ENCODE results near the gene ANHX.

The ANHX gene

DNA sequence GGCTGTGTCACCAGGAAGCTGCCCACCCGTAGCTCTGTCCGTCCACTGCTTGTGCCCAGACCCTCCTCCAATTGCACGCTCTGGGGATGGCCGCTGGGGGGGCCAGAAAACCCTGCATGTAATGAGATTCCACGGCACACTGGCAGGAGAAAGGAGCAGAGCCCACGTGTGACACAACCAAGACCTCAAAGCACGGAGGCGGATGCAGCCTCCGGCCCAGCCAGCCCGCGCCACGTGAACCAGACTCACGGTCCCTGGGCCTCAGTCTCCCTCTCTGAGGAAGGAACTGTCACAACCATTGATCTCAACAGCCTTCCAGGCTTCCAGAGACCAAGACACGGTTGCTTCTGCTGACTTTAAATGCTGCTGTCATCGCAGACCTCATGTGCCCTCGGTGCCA, 14.4 kb downstream of the ANHX start:
- Histone ChIP-seq H3K4me3 (replicated peaks; ENCODE audit: insufficient read depth, low read length) (no peak overlapping the region), H3K27ac (replicated peaks) (no peak overlapping the region), H3K27me3 (ENCODE audit: insufficient read depth, poor library complexity, severe bottlenecking) (no peaks in the 10 kb centered on the region)
- TF ChIP-seq GABPA (IDR thresholded peaks at IDR 0.05; ENCODE audit: low read depth) (no peak), POLR2AphosphoS5 (IDR thresholded peaks at IDR 0.05; ENCODE audit: low read depth) (no peak), SPI1 (IDR thresholded peaks at IDR 0.05; ENCODE audit: borderline replicate concordance, low read depth) (no peak)
- TF ChIP-seq, protein P1, sequence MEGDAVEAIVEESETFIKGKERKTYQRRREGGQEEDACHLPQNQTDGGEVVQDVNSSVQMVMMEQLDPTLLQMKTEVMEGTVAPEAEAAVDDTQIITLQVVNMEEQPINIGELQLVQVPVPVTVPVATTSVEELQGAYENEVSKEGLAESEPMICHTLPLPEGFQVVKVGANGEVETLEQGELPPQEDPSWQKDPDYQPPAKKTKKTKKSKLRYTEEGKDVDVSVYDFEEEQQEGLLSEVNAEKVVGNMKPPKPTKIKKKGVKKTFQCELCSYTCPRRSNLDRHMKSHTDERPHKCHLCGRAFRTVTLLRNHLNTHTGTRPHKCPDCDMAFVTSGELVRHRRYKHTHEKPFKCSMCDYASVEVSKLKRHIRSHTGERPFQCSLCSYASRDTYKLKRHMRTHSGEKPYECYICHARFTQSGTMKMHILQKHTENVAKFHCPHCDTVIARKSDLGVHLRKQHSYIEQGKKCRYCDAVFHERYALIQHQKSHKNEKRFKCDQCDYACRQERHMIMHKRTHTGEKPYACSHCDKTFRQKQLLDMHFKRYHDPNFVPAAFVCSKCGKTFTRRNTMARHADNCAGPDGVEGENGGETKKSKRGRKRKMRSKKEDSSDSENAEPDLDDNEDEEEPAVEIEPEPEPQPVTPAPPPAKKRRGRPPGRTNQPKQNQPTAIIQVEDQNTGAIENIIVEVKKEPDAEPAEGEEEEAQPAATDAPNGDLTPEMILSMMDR (IDR thresholded peaks at IDR 0.05; ENCODE audit: insufficient read depth, low read length) = no peak
- TF ChIP-seq, protein P2, sequence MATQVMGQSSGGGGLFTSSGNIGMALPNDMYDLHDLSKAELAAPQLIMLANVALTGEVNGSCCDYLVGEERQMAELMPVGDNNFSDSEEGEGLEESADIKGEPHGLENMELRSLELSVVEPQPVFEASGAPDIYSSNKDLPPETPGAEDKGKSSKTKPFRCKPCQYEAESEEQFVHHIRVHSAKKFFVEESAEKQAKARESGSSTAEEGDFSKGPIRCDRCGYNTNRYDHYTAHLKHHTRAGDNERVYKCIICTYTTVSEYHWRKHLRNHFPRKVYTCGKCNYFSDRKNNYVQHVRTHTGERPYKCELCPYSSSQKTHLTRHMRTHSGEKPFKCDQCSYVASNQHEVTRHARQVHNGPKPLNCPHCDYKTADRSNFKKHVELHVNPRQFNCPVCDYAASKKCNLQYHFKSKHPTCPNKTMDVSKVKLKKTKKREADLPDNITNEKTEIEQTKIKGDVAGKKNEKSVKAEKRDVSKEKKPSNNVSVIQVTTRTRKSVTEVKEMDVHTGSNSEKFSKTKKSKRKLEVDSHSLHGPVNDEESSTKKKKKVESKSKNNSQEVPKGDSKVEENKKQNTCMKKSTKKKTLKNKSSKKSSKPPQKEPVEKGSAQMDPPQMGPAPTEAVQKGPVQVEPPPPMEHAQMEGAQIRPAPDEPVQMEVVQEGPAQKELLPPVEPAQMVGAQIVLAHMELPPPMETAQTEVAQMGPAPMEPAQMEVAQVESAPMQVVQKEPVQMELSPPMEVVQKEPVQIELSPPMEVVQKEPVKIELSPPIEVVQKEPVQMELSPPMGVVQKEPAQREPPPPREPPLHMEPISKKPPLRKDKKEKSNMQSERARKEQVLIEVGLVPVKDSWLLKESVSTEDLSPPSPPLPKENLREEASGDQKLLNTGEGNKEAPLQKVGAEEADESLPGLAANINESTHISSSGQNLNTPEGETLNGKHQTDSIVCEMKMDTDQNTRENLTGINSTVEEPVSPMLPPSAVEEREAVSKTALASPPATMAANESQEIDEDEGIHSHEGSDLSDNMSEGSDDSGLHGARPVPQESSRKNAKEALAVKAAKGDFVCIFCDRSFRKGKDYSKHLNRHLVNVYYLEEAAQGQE (IDR thresholded peaks at IDR 0.05; ENCODE audit: insufficient replicate concordance, low read depth) = no peak
- DNase-seq (ENCODE audit: low read depth in 1 of 2, low spot score in 1 of 2) = no peak

GRCh38 chr12:133220521-133220920, 15.2 kb downstream of the ANHX start:
- Histone ChIP-seq H3K27ac (replicated peaks) (no peak overlapping the region), H3K27me3 (ENCODE audit: insufficient read depth, poor library complexity, severe bottlenecking) (no peaks in the 10 kb centered on the region), H3K4me3 (replicated peaks; ENCODE audit: insufficient read depth, low read length) (no peak overlapping the region)
- TF ChIP-seq SPI1 (IDR thresholded peaks at IDR 0.05; ENCODE audit: borderline replicate concordance, low read depth) = no peak
- TF ChIP-seq, protein P2 (IDR thresholded peaks at IDR 0.05; ENCODE audit: insufficient replicate concordance, low read depth) = no peak
- no peak for TF ChIP-seq POLR2AphosphoS5 (IDR thresholded peaks at IDR 0.05; ENCODE audit: low read depth)
- TF ChIP-seq, protein P1 (IDR thresholded peaks at IDR 0.05; ENCODE audit: insufficient read depth, low read length) = no peak
- no peak for TF ChIP-seq GABPA (IDR thresholded peaks at IDR 0.05; ENCODE audit: low read depth)
- no peak for DNase-seq (ENCODE audit: low read depth in 1 of 2, low spot score in 1 of 2)

DNA sequence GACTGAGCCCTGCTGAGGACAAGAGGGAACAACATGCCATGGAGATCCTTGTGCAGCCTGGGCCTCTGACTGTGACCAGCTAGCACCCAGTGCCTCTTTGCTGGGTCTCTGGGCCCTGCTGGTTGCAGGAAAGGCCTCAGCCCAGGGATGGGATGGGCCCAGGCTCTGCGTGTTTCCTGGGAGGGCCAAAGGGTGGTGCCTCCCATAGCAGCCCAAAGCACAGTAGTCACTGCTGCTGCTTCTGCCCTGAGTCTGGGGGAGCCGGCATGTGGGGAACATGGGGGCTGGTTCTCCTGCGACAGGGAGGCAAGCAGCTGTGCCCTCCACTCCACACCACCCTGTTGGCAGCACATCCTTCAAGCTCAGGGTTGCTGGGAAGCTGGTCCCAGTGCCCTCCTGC, 18.5 kb downstream of the ANHX start:
- TF ChIP-seq GABPA (IDR thresholded peaks at IDR 0.05; ENCODE audit: low read depth) = no peak
- TF ChIP-seq POLR2AphosphoS5 (IDR thresholded peaks at IDR 0.05; ENCODE audit: low read depth) = no peak
- TF ChIP-seq SPI1 (IDR thresholded peaks at IDR 0.05; ENCODE audit: borderline replicate concordance, low read depth) = no peak
- TF ChIP-seq, protein P2 (IDR thresholded peaks at IDR 0.05; ENCODE audit: insufficient replicate concordance, low read depth) = no peak
- TF ChIP-seq, protein P1 (IDR thresholded peaks at IDR 0.05; ENCODE audit: insufficient read depth, low read length) = no peak
- no peak overlapping the region for H3K27ac ChIP-seq (replicated peaks)
- H3K27me3 ChIP-seq (ENCODE audit: insufficient read depth, poor library complexity, severe bottlenecking) = no peaks in the 10 kb centered on the region
- no peak overlapping the region for H3K4me3 ChIP-seq (replicated peaks; ENCODE audit: insufficient read depth, low read length)
- DNase-seq (ENCODE audit: low read depth in 1 of 2, low spot score in 1 of 2) = no peak

Measured in HL-60 (cell line).